GM18873 (cell line): Measurements from ENCODE around the gene SOCS2.

Source experiments
- ATAC-seq: cut with Tn5 transposase; IDR thresholded peaks from one replicate; pipeline ENCODE4 v1.9.1; 2021; ENCODE audit warnings: mild to moderate bottlenecking, moderate library complexity, moderate number of reproducible peaks; ENCODE audit not compliant: unreplicated experiment, low FRiP score

The SOCS2 gene

GRCh38 chr12:93565760-93566159 lies 6.7 kb upstream of the SOCS2 start:
- no peak for ATAC-seq

DNA sequence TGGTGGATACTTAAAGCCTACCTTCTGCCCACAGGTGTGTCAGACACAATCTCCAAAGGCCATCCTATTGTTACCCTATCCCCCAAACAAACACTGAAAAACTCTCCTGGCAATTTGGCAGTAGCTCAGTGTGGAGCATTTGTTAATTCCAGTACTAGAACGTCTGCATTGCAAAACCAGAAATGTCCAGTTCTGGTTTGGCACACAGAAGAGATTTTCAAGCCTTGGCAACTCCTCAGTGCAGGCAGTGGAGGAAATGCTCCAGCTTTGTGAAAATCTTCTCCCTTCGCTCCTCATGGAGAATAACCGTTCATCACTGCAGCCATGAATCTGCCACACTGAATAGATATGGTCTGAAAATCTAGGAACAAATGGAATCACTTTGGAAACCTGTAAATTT lies 5.3 kb upstream of the SOCS2 start:
- ATAC-seq, result no peak

DNA sequence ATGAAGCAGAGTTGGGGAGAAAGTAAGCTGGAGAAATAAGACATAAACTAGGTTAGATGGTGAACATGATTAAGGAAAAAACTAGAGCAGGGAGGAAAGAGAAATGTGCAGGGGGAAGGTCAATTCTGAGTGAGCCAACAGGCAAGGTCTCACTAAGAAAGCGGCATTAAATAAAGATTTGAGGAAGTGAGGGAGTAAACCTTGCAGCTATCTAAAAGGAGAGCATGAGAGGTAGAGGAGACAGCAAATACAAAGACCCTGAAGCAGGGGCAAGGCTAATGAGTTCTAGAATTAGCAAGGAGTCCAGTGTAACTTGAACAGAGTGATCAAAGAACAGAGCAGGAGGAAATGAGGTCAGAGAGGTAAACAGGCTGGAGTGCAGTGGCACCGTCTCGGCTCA lies 4.4 kb upstream of the SOCS2 start:
- no peak for ATAC-seq

DNA sequence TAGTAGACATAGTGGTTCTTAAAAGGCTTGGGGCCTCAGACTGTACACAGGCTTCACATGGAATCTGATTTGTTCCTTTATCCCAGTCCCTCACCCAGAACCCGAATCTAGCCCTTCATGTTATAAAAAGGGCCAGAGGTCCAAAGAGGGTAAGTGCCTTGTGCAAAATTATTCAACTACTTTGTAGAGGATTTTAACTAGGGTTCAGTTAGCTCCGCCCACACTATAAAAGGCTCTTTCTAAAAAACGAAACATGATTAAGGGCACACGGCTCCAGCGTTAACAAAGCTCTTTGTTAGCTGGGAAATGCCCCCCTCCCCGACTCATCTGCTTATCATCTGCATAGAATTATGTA lies 3.2 kb upstream of the SOCS2 start:
- no peak for ATAC-seq

DNA sequence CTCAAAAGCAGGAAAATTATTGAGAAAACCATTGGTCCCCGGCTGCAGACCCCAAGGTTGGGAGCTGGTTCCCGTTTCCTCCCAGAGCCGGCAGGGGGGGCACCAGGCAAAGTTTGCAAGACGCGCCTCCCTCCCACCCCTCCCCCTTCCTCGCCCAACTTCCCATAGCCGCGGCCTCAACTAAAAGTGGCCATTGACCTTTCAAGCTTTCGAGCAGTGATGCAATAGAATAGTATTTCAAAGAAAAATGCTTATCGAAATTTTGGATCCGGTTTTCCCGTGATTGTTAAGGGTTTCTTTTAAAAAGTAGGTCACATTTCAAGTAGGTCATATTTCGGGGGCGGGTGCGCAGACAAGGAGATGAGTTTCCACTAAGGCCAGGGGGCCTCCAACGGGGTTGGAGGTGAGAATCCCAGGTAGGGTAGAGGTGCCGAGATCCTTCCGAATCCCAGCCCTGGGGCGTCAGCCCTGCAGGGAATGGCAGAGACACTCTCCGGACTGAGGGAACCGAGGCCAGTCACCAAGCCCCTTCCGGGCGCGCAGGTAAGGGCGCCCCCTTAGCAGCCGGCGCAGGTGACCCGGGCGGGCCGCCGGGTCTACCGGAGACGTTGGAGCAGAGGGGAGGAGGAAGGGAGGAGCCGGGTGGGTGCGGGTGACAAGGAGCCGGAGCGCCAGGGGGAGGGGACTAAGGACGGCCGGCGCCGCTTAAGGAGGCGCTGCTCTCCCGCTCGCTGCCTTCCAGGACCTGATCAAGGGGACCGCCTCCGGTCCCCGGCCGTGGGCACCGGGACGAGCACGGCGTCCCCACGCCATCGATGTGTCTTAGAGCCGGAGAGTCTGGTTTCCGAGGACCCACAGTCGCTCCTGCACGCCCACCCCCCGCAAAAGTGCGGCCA lies 2.6 kb upstream of the SOCS2 start:
- ATAC-seq, result peak; percentile 20

- ATAC-seq, result peak; percentile 41
Observed at GRCh38 chr12:93570552-93571364, 1.7 kb upstream of the SOCS2 start.

GRCh38 chr12:93571365-93571924 lies 1.0 kb upstream of the SOCS2 start:
- no peak for ATAC-seq

GRCh38 chr12:93572712-93573551 lies 457 bp downstream of the SOCS2 start:
- no peak for ATAC-seq

- ATAC-seq, result no peak
Observed at GRCh38 chr12:93573552-93574223, 1.2 kb downstream of the SOCS2 start.

- no peak for ATAC-seq
Observed at GRCh38 chr12:93577222-93577621, 4.7 kb downstream of the SOCS2 start.

DNA sequence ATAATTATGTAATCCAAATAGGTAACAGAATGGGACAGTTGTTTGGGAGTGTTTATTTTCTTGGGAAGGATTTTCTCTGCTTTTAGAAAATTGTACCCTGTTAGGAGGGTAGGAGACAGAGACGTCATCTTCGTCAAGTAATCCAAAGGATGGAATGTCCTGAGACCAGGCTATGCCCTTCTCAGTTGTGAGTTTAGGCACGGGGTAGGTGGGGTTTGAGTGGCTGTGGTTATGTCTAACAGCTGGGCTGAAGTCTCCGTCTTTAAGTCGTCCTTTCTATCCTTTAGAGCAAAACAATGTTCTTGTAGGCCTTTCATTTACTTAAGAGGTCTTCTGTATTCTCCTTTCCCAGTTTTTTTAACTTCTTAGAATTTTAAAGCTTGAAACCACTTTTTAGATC lies 5.7 kb downstream of the SOCS2 start:
- no peak for ATAC-seq

DNA sequence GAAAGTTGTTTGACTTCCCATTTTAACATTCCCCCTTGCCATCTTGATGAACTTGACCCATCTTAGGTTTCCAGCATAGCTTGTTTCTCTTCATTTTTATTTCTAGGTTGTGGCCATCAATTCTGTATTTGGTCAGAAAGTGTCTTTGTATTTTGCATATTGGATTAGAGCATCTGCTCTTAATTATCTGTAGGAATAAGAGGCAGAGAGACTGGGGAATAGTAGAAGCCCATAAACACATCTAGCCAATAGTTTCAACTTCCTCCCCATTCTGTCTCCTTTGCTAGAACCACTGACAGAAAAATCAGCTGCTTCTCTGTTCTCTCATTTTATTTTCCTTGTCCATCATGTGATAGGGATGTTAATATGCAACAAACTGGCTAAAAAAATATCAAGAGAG lies 8.2 kb downstream of the SOCS2 start:
- ATAC-seq, result no peak

GRCh38 chr12:93581370-93581769 lies 8.9 kb downstream of the SOCS2 start:
- no peak for ATAC-seq

DNA sequence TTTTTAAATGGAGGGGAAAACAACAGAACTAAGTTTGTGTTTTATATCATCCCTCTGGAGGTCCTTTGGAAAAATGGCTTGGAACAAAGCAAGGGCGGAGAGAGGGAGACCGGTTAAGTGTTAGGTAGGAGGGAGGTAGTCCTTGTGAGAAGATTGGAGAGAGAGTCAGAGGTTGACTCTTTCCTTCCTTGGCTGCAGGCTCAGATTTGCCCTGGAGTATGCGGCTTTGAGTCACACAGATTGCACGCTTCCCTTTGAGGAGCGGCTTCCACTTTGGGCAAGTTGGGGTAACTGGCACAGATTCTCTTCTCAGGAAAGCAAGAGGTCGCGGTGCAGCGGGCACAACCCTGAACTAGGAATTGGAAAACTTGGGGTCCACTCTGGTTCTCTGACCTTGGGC lies 9.9 kb downstream of the SOCS2 start:
- no peak for ATAC-seq

DNA sequence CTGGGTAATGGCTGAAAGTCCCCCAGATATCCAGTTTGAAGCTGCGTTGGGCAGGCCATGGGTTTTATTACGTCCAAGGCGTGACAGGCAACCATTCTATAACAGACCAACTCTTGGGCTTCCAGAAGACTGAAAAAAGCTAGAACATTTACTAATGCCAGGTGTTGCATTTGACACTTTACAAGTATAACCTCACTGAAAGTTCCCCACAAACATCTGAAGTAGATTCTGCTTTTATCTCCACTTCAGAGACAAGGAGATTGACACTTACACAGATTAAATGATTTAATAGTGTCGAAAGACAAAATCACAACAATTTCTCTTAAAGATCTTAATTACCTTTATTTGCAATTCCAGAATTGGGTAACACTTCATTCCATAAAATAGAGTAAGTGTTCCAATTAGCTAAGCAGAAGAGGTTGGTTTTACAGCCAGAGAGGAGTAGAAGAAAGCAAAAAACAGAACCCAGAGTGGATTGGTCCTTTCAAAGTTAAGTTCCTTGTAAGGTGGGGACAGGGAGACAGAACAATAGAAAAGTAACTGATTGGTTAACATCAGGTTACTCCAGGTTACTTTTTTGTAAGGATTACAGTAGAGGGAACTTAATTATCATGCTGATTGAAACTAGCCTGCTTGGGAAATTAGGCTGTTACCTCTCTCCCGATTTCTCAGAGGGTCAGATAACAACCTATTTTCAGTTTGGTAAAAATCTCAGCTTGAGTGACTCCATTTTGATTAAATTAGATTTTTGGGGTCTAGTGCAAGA lies 11.3 kb downstream of the SOCS2 start:
- no peak for ATAC-seq

DNA sequence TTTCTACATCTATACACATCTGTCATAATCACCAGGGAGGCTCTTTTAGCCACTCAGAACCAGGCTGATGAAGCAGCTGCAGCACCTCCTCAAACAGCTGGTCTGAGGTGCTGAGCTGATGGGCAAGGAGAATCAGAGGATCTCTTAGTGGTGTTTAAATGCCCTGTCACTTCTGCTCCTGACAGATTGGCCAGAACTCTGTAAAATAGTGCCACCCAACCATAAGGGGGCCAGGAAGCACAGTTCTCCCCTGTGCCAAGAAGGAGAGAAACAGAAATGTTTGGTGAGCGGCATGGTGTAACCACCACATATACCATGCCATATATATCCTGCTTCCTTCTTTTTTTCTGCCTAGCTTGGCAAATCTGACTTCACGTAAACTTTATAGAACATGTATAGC lies 12.8 kb downstream of the SOCS2 start:
- no peak for ATAC-seq

GRCh38 chr12:93587611-93588010 lies 15.1 kb downstream of the SOCS2 start:
- no peak for ATAC-seq

DNA sequence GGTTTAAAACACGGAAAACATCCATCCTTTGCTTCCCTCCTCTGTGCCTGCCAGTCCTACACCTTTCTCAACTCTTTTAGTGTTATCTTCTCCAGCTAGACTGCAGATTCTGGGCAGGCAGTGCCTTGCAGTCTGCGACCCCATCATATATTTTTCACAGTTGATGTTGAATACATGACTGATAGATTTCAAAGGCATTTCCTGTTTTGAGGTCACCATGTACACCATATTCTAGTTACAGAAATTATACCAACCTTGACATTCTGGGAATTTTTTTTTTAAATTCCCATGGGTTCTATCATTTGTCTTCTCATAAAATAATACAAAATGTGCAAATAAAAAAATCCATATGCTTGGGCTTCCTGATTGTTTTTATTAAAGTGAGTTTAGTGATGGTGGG lies 16.6 kb downstream of the SOCS2 start:
- ATAC-seq, result no peak

DNA sequence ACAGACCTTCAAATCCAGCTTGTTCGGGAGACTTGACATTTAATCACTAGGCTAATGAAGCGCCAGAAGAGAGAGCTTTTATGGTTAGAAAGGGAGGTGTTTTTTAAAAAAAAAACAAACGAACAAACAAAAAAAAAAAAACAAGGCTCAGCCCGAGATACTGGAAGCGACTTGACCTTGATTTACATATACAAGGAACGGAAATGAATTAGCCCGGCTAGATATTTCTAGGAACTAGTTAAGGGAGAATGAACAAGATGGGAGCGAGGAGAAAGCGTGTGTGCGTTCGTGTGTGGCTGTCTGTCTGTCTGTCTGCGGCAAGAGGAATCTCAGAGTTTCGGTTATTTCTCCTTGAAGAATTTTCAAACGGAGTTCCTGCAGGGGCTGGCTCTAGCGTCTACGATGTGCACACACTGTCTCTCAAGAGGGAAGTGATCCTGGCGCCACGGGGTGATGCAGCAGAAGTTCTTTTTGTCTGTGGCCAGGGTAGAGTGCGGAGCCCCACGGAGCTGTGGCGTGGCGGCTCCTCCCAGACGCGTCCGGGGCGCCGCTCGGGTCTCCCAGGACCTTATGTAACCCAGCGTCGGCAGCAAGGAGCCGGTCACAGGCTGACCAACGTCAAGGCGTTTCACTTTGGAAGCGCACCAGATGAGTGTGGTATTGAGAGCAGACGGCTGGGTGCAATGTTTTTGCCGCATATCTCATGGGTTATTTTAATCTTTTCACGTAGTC lies 18.8 kb downstream of the SOCS2 start:
- peak; percentile 76 for ATAC-seq
